ENCODE data around the gene ERC2. TPM values are rescaled to one million over a fixed set of nuclear protein-coding genes. Genes with fewer than 3 reads are reported as not detected.

The ERC2 gene
- total and polyA plus RNA-seq, 7 experiments from 2014 or later = not detected

GRCh38 chr3:56229311-56229710 lies 239.0 kb downstream of the ERC2 start:
- DNase-seq (no peak), ATAC-seq (no peak)
- H3K4me1 ChIP-seq (ENCODE audit: control insufficient read depth in 2 of 2, insufficient read depth in 2 of 2, low read length in 2 of 2) = no peaks in the 10 kb centered on the region
- no peak overlapping the region for H3K27ac ChIP-seq (ENCODE audit: low read depth, low read length)
- no peak overlapping the region for H3K4me3 ChIP-seq (ENCODE audit: low read length)
- CTCF ChIA-PET = no interaction called here
- H3K27ac Mint-ChIP-seq = no peak overlapping the region
- no peaks in the 10 kb centered on the region for H3K36me3 Mint-ChIP-seq
- peaks cover 3 to 16% (median 11%) of the 10 kb centered on the region in 5 donors for H3K27me3 Mint-ChIP-seq
- no peaks in the 10 kb centered on the region for H3K27me3 ChIP-seq (ENCODE audit: control insufficient read depth in 2 of 2, insufficient read depth in 2 of 2, low read length in 2 of 2)
- no peaks in the 10 kb centered on the region for H3K4me1 Mint-ChIP-seq
- peaks cover 0 to 4% (median 0%) of the 10 kb centered on the region in 11 donors for H3K9me3 Mint-ChIP-seq
- intact Hi-C loops (cut with micrococcal nuclease) = no loop called here
- POLR2A ChIA-PET = no interaction called here
- H3K36me3 ChIP-seq (ENCODE audit: control insufficient read depth in 2 of 3, insufficient read depth in 3 of 3, low read length in 3 of 3) = no peaks in the 10 kb centered on the region
- H3K9me3 ChIP-seq (ENCODE audit: control insufficient read depth in 2 of 3, low read length in 3 of 3) = no peaks in the 10 kb centered on the region
- H3K4me3 Mint-ChIP-seq = no peak overlapping the region

DNA sequence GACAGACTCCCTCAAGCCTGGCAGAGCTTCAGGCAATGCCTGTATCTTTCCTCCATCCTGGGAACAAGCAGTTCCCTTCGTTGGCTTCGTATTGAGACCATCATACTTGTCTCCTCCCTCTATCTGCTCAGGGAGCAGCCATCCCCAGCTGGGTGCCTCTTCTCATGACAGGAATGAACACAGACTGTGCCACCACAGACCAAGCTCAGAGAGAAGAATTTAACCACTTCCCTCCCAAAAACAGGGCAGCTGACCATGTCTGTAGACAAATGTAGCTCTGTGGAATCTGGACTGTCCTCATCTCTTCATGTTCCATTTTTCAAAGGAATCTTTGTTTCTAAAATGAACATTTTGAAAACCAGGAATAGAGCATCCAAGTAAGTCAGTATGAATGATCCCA lies 245.4 kb downstream of the ERC2 start:
- intact Hi-C loops (cut with micrococcal nuclease) = no loop called here
- DNase-seq = no peak
- Mint-ChIP-seq H3K9me3 (peaks cover 0 to 3% (median 0%) of the 10 kb centered on the region in 11 donors), H3K36me3 (no peaks in the 10 kb centered on the region), H3K4me3 (no peak overlapping the region), H3K27me3 (no peaks in the 10 kb centered on the region), H3K27ac (no peak overlapping the region), H3K4me1 (no peaks in the 10 kb centered on the region)
- POLR2A ChIA-PET = no interaction called here
- ATAC-seq = no peak
- CTCF ChIA-PET = no interaction called here
- no peak overlapping the region for H3K4me3 ChIP-seq (ENCODE audit: low read length)
- H3K27ac ChIP-seq (ENCODE audit: low read depth, low read length) = no peak overlapping the region
- no peaks in the 10 kb centered on the region for H3K27me3 ChIP-seq (ENCODE audit: control insufficient read depth in 2 of 2, insufficient read depth in 2 of 2, low read length in 2 of 2)
- H3K9me3 ChIP-seq (ENCODE audit: control insufficient read depth in 2 of 3, low read length in 3 of 3) = no peaks in the 10 kb centered on the region
- H3K36me3 ChIP-seq (ENCODE audit: control insufficient read depth in 2 of 3, insufficient read depth in 3 of 3, low read length in 3 of 3) = no peaks in the 10 kb centered on the region
- no peaks in the 10 kb centered on the region for H3K4me1 ChIP-seq (ENCODE audit: control insufficient read depth in 2 of 2, insufficient read depth in 2 of 2, low read length in 2 of 2)

GRCh38 chr3:56219894-56220805 lies 248.1 kb downstream of the ERC2 start:
- Mint-ChIP-seq H3K4me3 (no peak overlapping the region), H3K9me3 (peaks cover 0 to 11% (median 0%) of the 10 kb centered on the region in 11 donors), H3K27me3 (peaks cover 0 to 4% (median 0%) of the 10 kb centered on the region in 5 donors), H3K36me3 (no peaks in the 10 kb centered on the region), H3K27ac (no peak overlapping the region), H3K4me1 (no peaks in the 10 kb centered on the region)
- ATAC-seq = no peak
- Histone ChIP-seq H3K4me3 (ENCODE audit: low read length) (no peak overlapping the region), H3K4me1 (ENCODE audit: control insufficient read depth in 2 of 2, insufficient read depth in 2 of 2, low read length in 2 of 2) (no peaks in the 10 kb centered on the region), H3K27me3 (ENCODE audit: control insufficient read depth in 2 of 2, insufficient read depth in 2 of 2, low read length in 2 of 2) (no peaks in the 10 kb centered on the region), H3K27ac (ENCODE audit: low read depth, low read length) (no peak overlapping the region), H3K36me3 (ENCODE audit: control insufficient read depth in 2 of 3, insufficient read depth in 3 of 3, low read length in 3 of 3) (no peaks in the 10 kb centered on the region), H3K9me3 (ENCODE audit: control insufficient read depth in 2 of 3, low read length in 3 of 3) (no peaks in the 10 kb centered on the region)
- no peak for DNase-seq
- ChIA-PET CTCF (no interaction called here), POLR2A (no interaction called here)
- intact Hi-C loops (cut with micrococcal nuclease) = no loop called here

GRCh38 chr3:56209982-56210751 lies 258.1 kb downstream of the ERC2 start:
- Mint-ChIP-seq H3K4me1 (no peaks in the 10 kb centered on the region), H3K36me3 (no peaks in the 10 kb centered on the region), H3K9me3 (peaks cover 0 to 13% (median 4%) of the 10 kb centered on the region in 11 donors), H3K27me3 (peaks cover 0 to 18% (median 8%) of the 10 kb centered on the region in 5 donors), H3K27ac (no peak overlapping the region), H3K4me3 (no peak overlapping the region)
- H3K4me1 ChIP-seq (ENCODE audit: control insufficient read depth in 2 of 2, insufficient read depth in 2 of 2, low read length in 2 of 2) = no peaks in the 10 kb centered on the region
- no peak for DNase-seq
- H3K36me3 ChIP-seq (ENCODE audit: control insufficient read depth in 2 of 3, insufficient read depth in 3 of 3, low read length in 3 of 3) = no peaks in the 10 kb centered on the region
- POLR2A ChIA-PET = no interaction called here
- no peaks in the 10 kb centered on the region for H3K27me3 ChIP-seq (ENCODE audit: control insufficient read depth in 2 of 2, insufficient read depth in 2 of 2, low read length in 2 of 2)
- no peak overlapping the region for H3K27ac ChIP-seq (ENCODE audit: low read depth, low read length)
- no peak overlapping the region for H3K4me3 ChIP-seq (ENCODE audit: low read length)
- intact Hi-C loops (cut with micrococcal nuclease) = no loop called here
- CTCF ChIA-PET = no interaction called here
- ATAC-seq = no peak
- no peaks in the 10 kb centered on the region for H3K9me3 ChIP-seq (ENCODE audit: control insufficient read depth in 2 of 3, low read length in 3 of 3)

DNA sequence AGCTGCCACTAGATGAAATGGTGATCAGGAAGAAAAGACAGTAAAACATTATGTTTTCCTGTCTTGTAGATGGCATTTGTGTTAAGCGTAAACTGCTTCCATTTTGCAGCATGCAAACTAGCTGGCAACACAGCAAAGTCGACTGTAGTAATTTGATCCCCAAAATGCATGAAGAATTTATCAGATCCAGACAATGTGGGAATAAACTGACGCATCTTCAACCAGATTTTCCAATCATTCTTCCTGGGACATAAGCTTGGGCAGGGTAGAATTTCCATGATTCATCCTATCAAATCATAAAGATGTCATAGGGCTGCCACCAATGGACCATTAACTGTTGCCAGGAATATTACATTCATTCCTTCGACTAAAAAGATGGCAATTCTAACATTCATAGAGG lies 260.3 kb downstream of the ERC2 start:
- CTCF ChIA-PET = no interaction called here
- H3K36me3 ChIP-seq (ENCODE audit: control insufficient read depth in 2 of 3, insufficient read depth in 3 of 3, low read length in 3 of 3) = no peaks in the 10 kb centered on the region
- no peaks in the 10 kb centered on the region for H3K9me3 ChIP-seq (ENCODE audit: control insufficient read depth in 2 of 3, low read length in 3 of 3)
- no peak for DNase-seq
- no peak overlapping the region for H3K27ac ChIP-seq (ENCODE audit: low read depth, low read length)
- H3K27me3 ChIP-seq (ENCODE audit: control insufficient read depth in 2 of 2, insufficient read depth in 2 of 2, low read length in 2 of 2) = no peaks in the 10 kb centered on the region
- no peaks in the 10 kb centered on the region for H3K4me1 Mint-ChIP-seq
- H3K9me3 Mint-ChIP-seq = peaks cover 0 to 13% (median 4%) of the 10 kb centered on the region in 11 donors
- H3K4me1 ChIP-seq (ENCODE audit: control insufficient read depth in 2 of 2, insufficient read depth in 2 of 2, low read length in 2 of 2) = no peaks in the 10 kb centered on the region
- POLR2A ChIA-PET = no interaction called here
- no peak for ATAC-seq
- H3K27ac Mint-ChIP-seq = no peak overlapping the region
- H3K27me3 Mint-ChIP-seq = peaks cover 0 to 21% (median 8%) of the 10 kb centered on the region in 5 donors
- H3K36me3 Mint-ChIP-seq = no peaks in the 10 kb centered on the region
- intact Hi-C loops (cut with micrococcal nuclease) = no loop called here
- no peak overlapping the region for H3K4me3 ChIP-seq (ENCODE audit: low read length)
- H3K4me3 Mint-ChIP-seq = no peak overlapping the region

DNA sequence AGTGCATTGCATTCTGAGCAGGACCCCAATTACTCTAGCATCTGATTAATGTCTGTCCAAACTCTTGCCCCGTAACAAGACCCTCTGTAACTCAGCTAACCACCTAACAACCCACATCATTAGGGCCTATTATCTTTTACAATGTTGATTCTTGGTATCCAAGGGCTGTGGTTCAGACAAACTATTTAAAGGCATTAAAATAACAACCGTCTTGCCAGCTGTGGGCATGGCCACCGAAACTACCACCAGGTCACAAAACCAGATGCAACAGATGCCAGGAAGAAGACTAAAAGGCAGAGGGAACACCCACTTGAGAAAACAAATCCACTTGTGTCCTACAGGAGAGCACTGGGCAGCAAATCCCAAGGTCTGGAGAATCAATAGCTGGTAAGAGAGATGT lies 262.9 kb downstream of the ERC2 start:
- ChIA-PET POLR2A (no interaction called here), CTCF (no interaction called here)
- Mint-ChIP-seq H3K4me3 (no peak overlapping the region), H3K9me3 (peaks cover 0 to 5% (median 0%) of the 10 kb centered on the region in 11 donors), H3K27me3 (peaks cover 0 to 21% (median 7%) of the 10 kb centered on the region in 5 donors), H3K4me1 (no peaks in the 10 kb centered on the region), H3K27ac (no peak overlapping the region), H3K36me3 (no peaks in the 10 kb centered on the region)
- no peaks in the 10 kb centered on the region for H3K36me3 ChIP-seq (ENCODE audit: control insufficient read depth in 2 of 3, insufficient read depth in 3 of 3, low read length in 3 of 3)
- intact Hi-C loops (cut with micrococcal nuclease) = no loop called here
- H3K27me3 ChIP-seq (ENCODE audit: control insufficient read depth in 2 of 2, insufficient read depth in 2 of 2, low read length in 2 of 2) = no peaks in the 10 kb centered on the region
- no peak overlapping the region for H3K4me3 ChIP-seq (ENCODE audit: low read length)
- no peak overlapping the region for H3K27ac ChIP-seq (ENCODE audit: low read depth, low read length)
- H3K9me3 ChIP-seq (ENCODE audit: control insufficient read depth in 2 of 3, low read length in 3 of 3) = no peaks in the 10 kb centered on the region
- H3K4me1 ChIP-seq (ENCODE audit: control insufficient read depth in 2 of 2, insufficient read depth in 2 of 2, low read length in 2 of 2) = no peaks in the 10 kb centered on the region
- no peak for DNase-seq
- no peak for ATAC-seq
